ENCODE measurements around the gene SLC17A7. TPM values are rescaled to one million over a fixed set of nuclear protein-coding genes. Genes with fewer than 3 reads are reported as not detected.
A peak's percentile ranks its signal among the peaks of the same experiment; 100 is the strongest.
"Not testable (repeated sequence)": the region's sequence is repeated elsewhere in the genome, so short reads cannot be mapped to it uniquely, and the experiment has no call there.

SLC17A7 gene
- total RNA-seq, 1 experiment from 2014 or later, result 1.6 TPM

- TF ChIP-seq TP53 (CRISPR knock-in tag; IDR thresholded peaks at IDR 0.05), result no peak
- no peak for TF ChIP-seq RORB (CRISPR knock-in tag; IDR thresholded peaks at IDR 0.05)
- TF ChIP-seq, protein P1, sequence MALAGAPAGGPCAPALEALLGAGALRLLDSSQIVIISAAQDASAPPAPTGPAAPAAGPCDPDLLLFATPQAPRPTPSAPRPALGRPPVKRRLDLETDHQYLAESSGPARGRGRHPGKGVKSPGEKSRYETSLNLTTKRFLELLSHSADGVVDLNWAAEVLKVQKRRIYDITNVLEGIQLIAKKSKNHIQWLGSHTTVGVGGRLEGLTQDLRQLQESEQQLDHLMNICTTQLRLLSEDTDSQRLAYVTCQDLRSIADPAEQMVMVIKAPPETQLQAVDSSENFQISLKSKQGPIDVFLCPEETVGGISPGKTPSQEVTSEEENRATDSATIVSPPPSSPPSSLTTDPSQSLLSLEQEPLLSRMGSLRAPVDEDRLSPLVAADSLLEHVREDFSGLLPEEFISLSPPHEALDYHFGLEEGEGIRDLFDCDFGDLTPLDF (CRISPR knock-in tag; IDR thresholded peaks at IDR 0.05), result no peak
- no peak for TF ChIP-seq ZNF263 (CRISPR knock-in tag; IDR thresholded peaks at IDR 0.05; ENCODE audit: low read depth)
- no peak for TF ChIP-seq TCF7 (CRISPR knock-in tag; IDR thresholded peaks at IDR 0.05; ENCODE audit: low read depth)
- TF ChIP-seq OVOL2 (CRISPR knock-in tag; IDR thresholded peaks at IDR 0.05; ENCODE audit: borderline replicate concordance), result no peak
- no peak for TF ChIP-seq E2F5 (CRISPR knock-in tag; IDR thresholded peaks at IDR 0.05)
- H3K27ac Mint-ChIP-seq, result no peak overlapping the region
- ChIA-PET CTCF (no interaction called here), POLR2A (no interaction called here)
- H3K9me3 Mint-ChIP-seq, result no peaks in the 10 kb centered on the region
- no peaks in the 10 kb centered on the region for H3K27me3 Mint-ChIP-seq (ENCODE audit: low read depth)
- H3K4me3 Mint-ChIP-seq, result no peak overlapping the region
- no peaks in the 10 kb centered on the region for H3K4me1 Mint-ChIP-seq
- peaks cover 10% of the 10 kb centered on the region for H3K36me3 Mint-ChIP-seq
- ATAC-seq (no peak), DNase-seq (ENCODE audit: low spot score) (no peak)
Measured at GRCh38 chr19:49462492-49462891, 21.2 kb upstream of the SLC17A7 start.

DNA sequence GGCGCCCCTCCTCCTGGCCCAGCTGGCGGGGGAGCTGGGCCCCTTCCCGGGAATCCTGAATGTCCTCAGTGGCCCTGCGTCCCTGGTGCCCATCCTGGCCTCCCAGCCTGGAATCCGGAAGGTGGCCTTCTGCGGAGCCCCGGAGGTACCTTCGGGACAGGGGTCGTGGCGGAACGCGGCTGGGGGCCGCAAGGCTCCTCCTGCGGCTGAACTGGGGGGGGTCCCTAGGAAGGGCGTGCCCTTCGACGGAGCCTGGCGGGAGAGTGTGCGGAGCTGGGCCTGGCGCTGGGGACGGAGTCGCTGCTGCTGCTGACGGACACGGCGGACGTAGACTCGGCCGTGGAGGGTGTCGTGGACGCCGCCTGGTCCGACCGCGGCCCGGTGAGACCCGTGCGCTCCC lies 20.3 kb upstream of the SLC17A7 start:
- TF ChIP-seq ZBTB43 (CRISPR knock-in tag; IDR thresholded peaks at IDR 0.05) (no peak), ZNF423 (CRISPR knock-in tag; IDR thresholded peaks at IDR 0.05) (no peak), ZNF512 (CRISPR knock-in tag; IDR thresholded peaks at IDR 0.05; ENCODE audit: borderline replicate concordance) (no peak), MAX (CRISPR knock-in tag; IDR thresholded peaks at IDR 0.05) (no peak)
- TF ChIP-seq, protein P2, sequence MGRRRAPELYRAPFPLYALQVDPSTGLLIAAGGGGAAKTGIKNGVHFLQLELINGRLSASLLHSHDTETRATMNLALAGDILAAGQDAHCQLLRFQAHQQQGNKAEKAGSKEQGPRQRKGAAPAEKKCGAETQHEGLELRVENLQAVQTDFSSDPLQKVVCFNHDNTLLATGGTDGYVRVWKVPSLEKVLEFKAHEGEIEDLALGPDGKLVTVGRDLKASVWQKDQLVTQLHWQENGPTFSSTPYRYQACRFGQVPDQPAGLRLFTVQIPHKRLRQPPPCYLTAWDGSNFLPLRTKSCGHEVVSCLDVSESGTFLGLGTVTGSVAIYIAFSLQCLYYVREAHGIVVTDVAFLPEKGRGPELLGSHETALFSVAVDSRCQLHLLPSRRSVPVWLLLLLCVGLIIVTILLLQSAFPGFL (CRISPR knock-in tag; IDR thresholded peaks at IDR 0.05; ENCODE audit: borderline replicate concordance), result no peak
- Mint-ChIP-seq H3K4me3 (no peak overlapping the region), H3K36me3 (peaks cover 13% of the 10 kb centered on the region), H3K4me1 (no peaks in the 10 kb centered on the region), H3K9me3 (no peaks in the 10 kb centered on the region), H3K27ac (no peak overlapping the region), H3K27me3 (ENCODE audit: low read depth) (no peaks in the 10 kb centered on the region)
- DNase-seq (ENCODE audit: low spot score), result no peak
- ChIA-PET POLR2A (interaction anchor here (0.6 kb wide), 1 partner anchor 907 kb away, joined by 3 read pairs; no protein-coding TSS in a partner anchor), CTCF (interaction anchor here (1.2 kb wide), 1 partner anchor 14 kb away, joined by 3 read pairs; no protein-coding TSS in a partner anchor)
- peak; percentile 57 for ATAC-seq

- not testable (repeated sequence) for H3K4me1 Mint-ChIP-seq; H3K9me3 Mint-ChIP-seq; ATAC-seq; H3K4me3 Mint-ChIP-seq; DNase-seq (ENCODE audit: low spot score); H3K27ac Mint-ChIP-seq; H3K27me3 Mint-ChIP-seq (ENCODE audit: low read depth)
- CTCF ChIA-PET, result interaction anchor here (1.2 kb wide), 1 partner anchor 15 kb away, joined by 3 read pairs; no protein-coding TSS in a partner anchor
- POLR2A ChIA-PET, result interaction anchor here (0.6 kb wide), 1 partner anchor 907 kb away, joined by 3 read pairs; no protein-coding TSS in a partner anchor
- H3K36me3 Mint-ChIP-seq, result peaks cover 15% of the 10 kb centered on the region
Measured at GRCh38 chr19:49461130-49461529, 19.8 kb upstream of the SLC17A7 start.

DNA sequence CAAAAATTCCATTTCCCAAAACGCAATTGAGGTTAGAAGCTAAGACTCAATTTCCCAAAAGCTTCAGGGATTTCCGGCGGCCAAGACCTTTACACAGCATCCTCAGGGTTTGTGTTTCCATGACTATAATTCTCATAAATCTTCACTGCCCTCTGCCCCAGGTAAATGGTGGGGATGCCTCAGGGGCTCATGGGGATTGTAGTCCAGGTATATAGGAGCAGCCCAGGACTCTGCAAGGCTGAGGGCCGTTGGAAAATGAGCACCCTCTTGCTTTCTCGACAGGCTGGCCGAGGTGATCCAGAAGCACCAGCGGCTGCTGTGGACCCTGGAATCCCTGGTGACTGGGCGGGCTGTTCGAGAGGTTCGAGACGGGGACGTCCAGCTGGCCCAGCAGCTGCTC lies 18.1 kb upstream of the SLC17A7 start:
- no peak overlapping the region for H3K27ac Mint-ChIP-seq
- ATAC-seq, result peak; percentile 31; the same call in 1 of the 2 replicates
- peaks cover 19% of the 10 kb centered on the region for H3K36me3 Mint-ChIP-seq
- no peaks in the 10 kb centered on the region for H3K4me1 Mint-ChIP-seq
- ChIA-PET CTCF (interaction anchor here (1.0 to 2.7 kb wide), 2 partner anchors 17 to 19 kb away, joined by 5 to 13 read pairs; no protein-coding TSS in a partner anchor), POLR2A (no interaction called here)
- H3K27me3 Mint-ChIP-seq (ENCODE audit: low read depth), result no peaks in the 10 kb centered on the region
- DNase-seq (ENCODE audit: low spot score), result no peak
- no peaks in the 10 kb centered on the region for H3K9me3 Mint-ChIP-seq
- no peak overlapping the region for H3K4me3 Mint-ChIP-seq
- TF ChIP-seq ZNF121 (CRISPR knock-in tag; IDR thresholded peaks at IDR 0.05), result no peak
- no peak for TF ChIP-seq E2F5 (CRISPR knock-in tag; IDR thresholded peaks at IDR 0.05)
- no peak for TF ChIP-seq HMGA2 (CRISPR knock-in tag; IDR thresholded peaks at IDR 0.05)
- no peak for TF ChIP-seq SMAD4 (CRISPR knock-in tag; IDR thresholded peaks at IDR 0.05)
- no peak for TF ChIP-seq ZNF317 (CRISPR knock-in tag; IDR thresholded peaks at IDR 0.05; ENCODE audit: borderline replicate concordance, low read depth)
- no peak for TF ChIP-seq ZNF425 (CRISPR knock-in tag; conservative IDR thresholded peaks at IDR 0.05)
- TF ChIP-seq PRRX2 (CRISPR knock-in tag; IDR thresholded peaks at IDR 0.05), result no peak

Data from WTC11 (cell line).